HepG2 (cell line): Measurements from ENCODE around the gene PPP1R14D. TPM values are rescaled to one million over a fixed set of nuclear protein-coding genes. Genes with fewer than 3 reads are reported as not detected.

Source experiments
- AGO2 ChIP-seq: fragments of 200-400 bp; formaldehyde crosslinking; optimal IDR thresholded peaks from 2 replicates; pipeline ENCODE3; 2017; ENCODE audit warnings: mild to moderate bottlenecking, low read depth, low read length, moderate library complexity
- FOXO4 ChIP-seq: sonication (generic); formaldehyde crosslinking; conservative IDR thresholded peaks from 2 replicates; pipeline ENCODE4 v1.8.1; 2023; ENCODE audit warnings: missing genetic modification reagents
- GTF3A ChIP-seq: sonication (generic); formaldehyde crosslinking; conservative IDR thresholded peaks from 2 replicates; pipeline ENCODE4 v1.4.0; 2020; ENCODE audit warnings: mild to moderate bottlenecking, missing genetic modification reagents
- HOMEZ ChIP-seq: IDR thresholded peaks from 2 replicates; pipeline ENCODE4 v1.6.1; 2016; ENCODE audit warnings: low read depth
- MAFG ChIP-seq: sonication (generic); formaldehyde crosslinking; IDR thresholded peaks from 2 replicates; pipeline ENCODE4 v1.5.1; 2020; ENCODE audit warnings: mild to moderate bottlenecking, missing genetic modification reagents
- NCOA2 ChIP-seq: sonication (generic); formaldehyde crosslinking; IDR thresholded peaks from 2 replicates; pipeline ENCODE4 v1.8.0; 2022; ENCODE audit warnings: inconsistent platforms
- PAWR ChIP-seq: sonication (generic); formaldehyde crosslinking; IDR thresholded peaks from 2 replicates; pipeline ENCODE4 v1.4.0; 2020; ENCODE audit warnings: missing genetic modification reagents, mild to moderate bottlenecking, borderline replicate concordance
- PAX8 ChIP-seq: sonication (generic); formaldehyde crosslinking; IDR thresholded peaks from 2 replicates; pipeline ENCODE4 v1.8.0; 2022; ENCODE audit warnings: mild to moderate bottlenecking, missing genetic modification reagents, borderline replicate concordance
- SNAPC5 ChIP-seq: sonication (generic); formaldehyde crosslinking; IDR thresholded peaks from 2 replicates; pipeline ENCODE4 v1.8.1; 2023; ENCODE audit warnings: mild to moderate bottlenecking, missing genetic modification reagents, borderline replicate concordance
- SP2 ChIP-seq: sonication (generic); formaldehyde crosslinking; IDR thresholded peaks from 2 replicates; pipeline ENCODE4 v1.5.1; 2020; ENCODE audit warnings: mild to moderate bottlenecking, missing genetic modification reagents
- TMF1 ChIP-seq: sonication (generic); formaldehyde crosslinking; IDR thresholded peaks from 2 replicates; pipeline ENCODE4 v1.8.1; 2022; ENCODE audit warnings: low read depth, missing genetic modification reagents
- TRAFD1 ChIP-seq: sonication (generic); formaldehyde crosslinking; IDR thresholded peaks from 2 replicates; pipeline ENCODE4 v1.5.1; 2020; ENCODE audit warnings: missing genetic modification reagents, mild to moderate bottlenecking, borderline replicate concordance
- XBP1 ChIP-seq: sonication (generic); formaldehyde crosslinking; IDR thresholded peaks from 2 replicates; pipeline ENCODE4 v1.5.0; 2020; ENCODE audit warnings: missing genetic modification reagents
- ZBTB21 ChIP-seq: sonication (generic); formaldehyde crosslinking; IDR thresholded peaks from 2 replicates; pipeline ENCODE4 v1.4.0; 2020; ENCODE audit warnings: missing genetic modification reagents
- ZFX ChIP-seq: sonication (generic); formaldehyde crosslinking; IDR thresholded peaks from 2 replicates; pipeline ENCODE4 v1.4.0; 2020; ENCODE audit warnings: mild to moderate bottlenecking, low read depth, missing genetic modification reagents, moderate library complexity
- ZGPAT ChIP-seq: IDR thresholded peaks from 2 replicates; pipeline ENCODE4 v1.6.1; 2016; ENCODE audit warnings: mild to moderate bottlenecking
- ZKSCAN1 ChIP-seq: fragments of 150-350 bp; IDR thresholded peaks from 2 replicates; pipeline ENCODE4 v1.6.1; 2014; ENCODE audit warnings: low read length
- ZNF34 ChIP-seq: sonication (generic); formaldehyde crosslinking; IDR thresholded peaks from 2 replicates; pipeline ENCODE4 v1.4.0; 2020; ENCODE audit warnings: mild to moderate bottlenecking, missing genetic modification reagents, borderline replicate concordance
- ZNF550 ChIP-seq: sonication (generic); formaldehyde crosslinking; IDR thresholded peaks from 2 replicates; pipeline ENCODE4 v1.4.0; 2020; ENCODE audit warnings: mild to moderate bottlenecking, missing genetic modification reagents, borderline replicate concordance
- ZNF644 ChIP-seq: IDR thresholded peaks from 2 replicates; pipeline ENCODE4 v1.6.1; 2016; ENCODE audit warnings: low read depth
- ZNF720 ChIP-seq: sonication (generic); formaldehyde crosslinking; IDR thresholded peaks from 2 replicates; pipeline ENCODE4 v1.4.0; 2020; ENCODE audit warnings: missing genetic modification reagents
- ZNF784 ChIP-seq: sonication (generic); formaldehyde crosslinking; IDR thresholded peaks from 2 replicates; pipeline ENCODE4 v1.5.1; 2020; ENCODE audit warnings: missing genetic modification reagents, mild to moderate bottlenecking, borderline replicate concordance
- ZSCAN12 ChIP-seq: sonication (generic); formaldehyde crosslinking; IDR thresholded peaks from 2 replicates; pipeline ENCODE4 v1.9.0; 2021; ENCODE audit warnings: mild to moderate bottlenecking, missing genetic modification reagents
- polyA plus RNA-seq, 8 experiments: library from polyadenylated mRNA; depleted of rRNA in 3 of 8; stranded (reverse) in 7 of 8; unstranded in 1 of 8; fragments of >200 nt; fragmentation: Illumina TruSeq in 4 of 8; extraction: Trizol in 4 of 8; gene quantifications; 2 replicates each; pipeline versions ENCODE4 v1.2.1 to v1.2.3, GENCODE V29; 2011 to 2016; ENCODE audit warnings: low read depth in 4 of 8, missing spikeins in 1 of 8, mixed read lengths in 1 of 8; ENCODE audit not compliant: insufficient read depth in 1 of 8
- total RNA-seq, 5 experiments: library from RNA; depleted of rRNA; stranded (reverse); fragments of >200 nt; fragmentation: Illumina TruSeq; extraction: Trizol; gene quantifications; 2 replicates each; pipeline ENCODE4 v1.2.3, GENCODE V29; 2016; ENCODE audit warnings: low read depth in 1 of 5

PPP1R14D gene
- total and polyA plus RNA-seq, 2 of the 13 experiments (the other 11 are each of a cell fraction or from before 2014, with no cell fraction given), result 0.53 to 0.55 TPM

- TF ChIP-seq FOXO4 (no peak), XBP1 (no peak), PAWR (0 out of 2 replicates have a peak, but pooled peaks have one; percentile 69), NCOA2 (CRISPR knock-in tag) (0 out of 2 replicates have a peak, but pooled peaks have one; percentile 28), AGO2 (peak; percentile 71), ZNF720 (CRISPR knock-in tag) (no peak), ZBTB21 (CRISPR knock-in tag) (no peak), TMF1 (CRISPR knock-in tag) (no peak; the same call in 1 of the 2 replicates), ZSCAN12 (CRISPR knock-in tag) (no peak), ZNF34 (CRISPR knock-in tag) (peak; percentile 84; the same call in 1 of the 2 replicates), ZNF644 (CRISPR knock-in tag) (no peak), ZFX (CRISPR knock-in tag) (peak; percentile 99), SNAPC5 (CRISPR knock-in tag) (no peak), ZNF550 (CRISPR knock-in tag) (peak; percentile 85; the same call in 1 of the 2 replicates), SP2 (CRISPR knock-in tag) (no peak), ZGPAT (CRISPR knock-in tag) (peak; percentile 54; the same call in 1 of the 2 replicates), ZKSCAN1 (no peak), TRAFD1 (CRISPR knock-in tag) (no peak), ZNF784 (CRISPR knock-in tag) (no peak), GTF3A (no peak), MAFG (CRISPR knock-in tag) (no peak), HOMEZ (0 out of 2 replicates have a peak, but pooled peaks have one; percentile 51), PAX8 (CRISPR knock-in tag) (no peak)
Observed at GRCh38 chr15:40807028-40807887, 21.2 kb downstream of the PPP1R14D start, which contains the start of the genes DNAJC17 and ZFYVE19 (continued).
